SH-SY5Y (cell line): ENCODE measurements around the gene FGF3.

Experiments used
- GATA2 ChIP-seq: IDR thresholded peaks from 2 replicates; pipeline ENCODE4 v1.6.1; 2011; ENCODE audit warnings: mild to moderate bottlenecking, low read depth, low read length
- GATA3 ChIP-seq: IDR thresholded peaks from 2 replicates; pipeline ENCODE4 v1.6.1; 2011; ENCODE audit warnings: low read depth, mild to moderate bottlenecking, low read length, moderate library complexity

DNA sequence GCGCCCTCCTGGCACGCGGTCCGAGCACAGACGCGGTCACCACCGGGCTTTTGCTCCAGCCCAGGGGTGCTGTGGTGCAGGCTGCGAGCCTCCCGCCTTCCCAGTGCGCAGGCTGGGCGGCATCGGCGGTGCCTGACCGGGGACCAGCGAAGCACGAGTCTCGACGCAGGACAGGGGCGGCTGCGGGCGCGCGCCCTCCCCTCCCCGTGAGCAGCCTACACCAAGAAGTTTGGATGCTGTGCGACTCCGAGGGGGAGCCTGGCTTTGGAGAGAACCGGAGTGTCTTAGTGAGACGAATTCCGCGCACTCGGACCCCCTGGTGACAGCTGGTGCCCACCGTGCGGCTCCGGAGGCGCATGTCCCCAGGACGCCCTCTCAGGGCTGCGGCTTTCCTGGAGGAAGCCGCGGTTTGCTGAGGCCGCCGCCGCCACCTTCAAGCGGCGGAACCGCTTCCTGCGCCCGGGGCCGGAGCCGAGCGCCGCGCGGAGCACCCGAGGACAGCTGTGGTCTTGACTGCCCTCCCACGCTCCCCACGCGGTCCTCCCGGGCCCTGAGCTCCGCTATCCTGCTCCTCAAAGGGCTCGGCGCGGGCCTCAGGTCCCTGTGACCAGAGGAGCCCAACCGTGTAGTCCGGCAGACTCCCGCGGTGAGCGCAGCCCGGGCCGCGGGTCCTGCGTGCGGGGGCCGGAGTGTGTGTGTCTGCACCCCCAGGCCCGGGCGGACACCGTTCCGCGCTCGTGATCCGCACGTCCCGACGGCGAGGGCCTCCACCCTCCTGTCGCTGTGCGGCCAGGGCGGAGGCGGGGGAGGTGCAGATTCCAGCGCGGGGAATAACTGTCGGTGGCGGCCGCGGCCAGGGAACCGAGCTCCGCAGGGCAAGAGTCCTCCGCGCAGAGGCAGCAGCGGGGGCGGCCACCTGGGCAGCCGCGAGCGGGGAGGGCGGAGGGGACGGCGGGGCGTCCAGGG, 1.7 kb downstream of the FGF3 start:
- TF ChIP-seq GATA3: no peak
- TF ChIP-seq GATA2: no peak
